HG03108 (cell line): Measurements from ENCODE around the gene INSIG1.

Experiments
- ATAC-seq: cut with Tn5 transposase; IDR thresholded peaks from one replicate; pipeline ENCODE4 v1.9.1; 2021; ENCODE audit warnings: moderate library complexity; ENCODE audit not compliant: unreplicated experiment

The INSIG1 gene

DNA sequence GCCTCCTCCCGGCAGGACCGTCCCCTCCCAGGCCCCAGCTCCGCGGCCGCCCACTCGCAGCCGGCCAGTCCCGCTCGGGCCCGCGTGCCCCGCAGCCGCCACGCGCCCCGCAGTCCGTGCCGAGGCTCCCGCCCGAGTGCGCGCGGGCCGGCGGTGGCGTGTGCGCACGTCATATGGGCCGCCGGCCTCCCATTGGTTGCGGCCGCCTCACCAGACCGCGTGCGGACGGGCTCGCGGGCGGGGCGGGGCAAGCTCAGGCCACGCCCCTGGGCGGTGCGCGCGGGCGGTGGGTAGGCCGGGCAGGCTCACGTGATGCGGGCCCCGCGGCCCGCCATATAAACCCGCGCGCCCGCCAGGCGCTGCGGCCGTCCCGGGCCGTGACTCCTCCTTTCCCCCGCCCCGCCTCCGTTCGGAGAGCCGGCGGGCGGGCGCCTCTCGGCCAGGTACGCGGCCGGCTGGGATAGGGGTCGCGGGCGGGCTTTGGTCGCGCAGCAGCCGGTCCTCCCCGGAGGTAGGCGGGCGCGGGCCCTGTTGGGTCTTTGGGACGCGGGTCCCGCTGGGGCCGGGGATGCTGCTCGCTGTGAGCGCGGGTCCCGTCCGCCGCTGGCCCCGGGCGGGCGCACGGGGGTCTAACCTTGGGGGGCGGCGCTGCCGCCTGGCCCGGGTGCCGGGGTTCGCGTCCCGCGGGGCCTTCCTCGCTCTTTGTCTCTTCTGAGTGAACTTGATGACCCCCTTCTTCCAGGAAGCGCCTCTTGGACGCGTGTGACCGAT lies at the start of gene INSIG1:
TSS of gene INSIG1 (plus strand) at position 362 of the 771 bp plus-strand sequence. CDS start at position 770, 408 bp downstream.
- peak; percentile 53 for ATAC-seq

DNA sequence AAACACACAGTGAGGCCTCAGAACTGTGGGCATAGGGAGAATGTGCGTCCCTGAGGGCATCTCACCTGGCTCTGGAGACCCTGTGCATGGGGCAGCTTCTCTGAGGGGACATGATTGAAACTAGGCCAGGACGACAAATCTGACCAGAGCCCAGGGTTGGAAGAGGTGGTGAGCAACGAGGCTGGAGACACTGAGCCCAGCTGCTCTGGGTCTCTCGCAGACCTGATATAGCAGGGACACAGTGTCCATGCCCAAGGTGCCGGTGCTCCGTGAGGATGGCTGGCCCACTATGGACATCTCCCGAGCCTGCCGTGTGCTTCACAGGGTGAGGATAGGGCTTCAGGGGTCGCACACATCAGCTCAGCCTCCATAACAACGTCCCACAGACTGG lies 49.3 kb upstream of the INSIG1 start:
- ATAC-seq, result no peak

DNA sequence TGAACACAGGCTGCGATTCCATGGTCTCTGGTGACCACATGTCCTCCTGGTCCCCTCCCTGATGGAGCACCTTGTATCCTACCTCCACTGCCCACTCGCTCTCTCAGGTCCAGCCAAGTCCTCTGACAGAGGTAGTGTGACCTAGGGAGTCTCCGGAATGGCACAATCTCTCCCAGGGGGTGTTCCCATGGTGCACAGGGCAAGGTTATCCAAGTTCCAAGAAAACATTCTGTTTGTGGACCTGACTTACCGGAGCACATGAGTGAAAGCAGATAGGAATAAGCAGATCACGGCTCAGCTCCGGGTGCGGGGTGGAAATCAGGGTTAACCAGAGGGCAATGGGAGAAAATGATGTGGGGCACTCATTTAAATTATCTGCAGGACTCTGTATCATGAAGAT lies 45.8 kb upstream of the INSIG1 start:
- ATAC-seq, result no peak

DNA sequence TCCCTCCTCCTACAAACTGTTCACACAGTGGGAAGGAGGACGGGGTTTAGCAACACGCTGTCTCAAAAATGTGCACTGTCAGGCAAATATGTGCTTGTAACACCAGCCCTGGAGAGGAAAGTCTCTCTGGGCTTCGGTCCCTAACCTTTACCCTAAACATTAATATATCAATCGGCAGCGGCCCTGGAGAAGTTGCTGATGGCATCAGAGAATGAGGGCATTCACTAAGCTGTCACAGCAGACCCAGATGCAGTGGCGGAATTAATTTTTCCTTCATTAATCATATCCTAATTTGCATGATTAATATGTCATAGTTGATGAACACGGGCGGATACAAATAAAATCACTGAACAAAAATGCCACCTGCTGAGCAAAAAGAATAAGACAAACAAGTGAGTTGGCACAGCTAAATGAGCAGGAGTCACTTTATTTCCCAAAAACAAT lies 45.2 kb upstream of the INSIG1 start:
- no peak for ATAC-seq

GRCh38 chr7:155252892-155253501 lies 44.7 kb upstream of the INSIG1 start:
- no peak for ATAC-seq

DNA sequence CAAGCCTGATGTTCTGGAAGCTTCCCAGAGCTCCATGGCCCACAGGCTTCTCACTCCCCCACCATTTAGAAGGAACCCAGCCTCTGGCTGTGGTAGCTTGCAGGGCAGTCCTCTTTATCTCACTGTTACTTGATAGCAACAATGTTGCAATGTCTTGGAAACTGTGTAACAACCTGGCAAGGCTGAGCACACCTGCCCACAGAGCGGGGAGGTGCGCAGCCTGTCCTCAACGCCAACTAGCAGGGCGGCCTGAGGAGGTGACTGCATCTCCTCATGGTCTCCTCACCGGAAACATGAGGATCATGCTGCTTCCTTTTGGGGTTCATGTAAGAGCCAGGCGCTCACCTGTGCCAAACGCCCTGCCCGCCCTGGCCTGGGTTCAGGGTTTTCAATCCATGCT lies 43.7 kb upstream of the INSIG1 start:
- ATAC-seq, result no peak

GRCh38 chr7:155255071-155255470 lies 42.6 kb upstream of the INSIG1 start:
- no peak for ATAC-seq

DNA sequence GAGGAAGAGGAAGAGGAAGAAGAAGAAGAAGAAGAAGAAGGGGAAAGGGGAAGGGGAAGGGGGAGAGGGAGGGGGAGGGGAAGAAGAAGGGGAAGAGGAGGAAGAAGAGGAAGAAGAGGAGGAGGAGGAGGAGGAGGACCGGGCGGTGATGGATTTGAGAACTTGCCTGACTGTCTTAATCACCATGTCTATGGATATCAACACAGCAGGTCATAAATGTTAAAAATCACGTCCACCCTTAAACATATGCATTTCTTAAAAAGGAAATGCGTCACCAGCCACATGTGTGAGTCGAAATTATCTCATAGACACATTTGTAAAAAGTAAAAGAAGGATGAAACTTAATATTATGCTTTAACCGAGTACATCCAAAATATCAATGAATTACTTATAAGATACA lies 42.1 kb upstream of the INSIG1 start:
- ATAC-seq, result no peak

GRCh38 chr7:155256081-155256760 lies 41.5 kb upstream of the INSIG1 start:
- no peak for ATAC-seq

DNA sequence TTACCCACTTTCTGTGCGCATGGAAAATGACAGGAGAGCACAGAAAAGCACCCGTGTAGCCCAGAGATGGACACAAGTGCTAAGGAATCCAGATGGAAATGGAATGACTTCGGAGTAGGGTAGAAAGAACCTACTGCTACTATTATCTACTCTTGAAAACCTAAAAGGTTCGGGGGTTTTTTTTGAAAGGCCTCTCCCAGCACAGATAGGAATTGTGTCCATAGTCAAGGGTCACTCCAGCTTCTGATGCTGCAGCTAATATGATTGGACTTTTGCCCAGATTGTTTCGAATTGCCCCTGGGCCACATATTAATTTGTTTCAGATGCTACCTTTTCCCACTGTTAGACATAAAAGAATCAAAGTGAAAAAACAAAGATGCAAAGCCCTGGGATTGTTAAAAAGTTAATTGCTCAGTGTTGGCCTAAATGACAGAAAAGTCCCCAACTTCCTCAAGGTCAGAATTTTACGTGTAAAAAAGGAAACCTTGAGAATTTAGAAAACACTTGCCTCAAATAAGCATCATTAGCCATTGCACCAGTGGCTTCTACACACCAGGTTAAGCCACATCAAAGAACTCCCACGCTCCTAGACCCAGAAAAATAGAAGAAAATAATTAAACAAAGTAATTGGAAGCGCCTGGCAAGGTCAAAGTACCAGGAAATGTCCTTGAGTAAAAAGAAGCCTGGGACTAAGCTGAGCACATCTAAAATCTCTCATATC lies 40.8 kb upstream of the INSIG1 start:
- no peak for ATAC-seq

GRCh38 chr7:155257482-155258225 lies 40.0 kb upstream of the INSIG1 start:
- no peak for ATAC-seq

- no peak for ATAC-seq
These were observed 39.5 kb upstream of the INSIG1 start for GRCh38 chr7:155258226-155258560.

GRCh38 chr7:155259866-155260497 lies 37.7 kb upstream of the INSIG1 start:
- no peak for ATAC-seq

GRCh38 chr7:155260498-155260872 lies 37.2 kb upstream of the INSIG1 start:
- ATAC-seq, result no peak

- no peak for ATAC-seq
These were observed 36.4 kb upstream of the INSIG1 start for GRCh38 chr7:155261031-155261985.

GRCh38 chr7:155262031-155262430 lies 35.6 kb upstream of the INSIG1 start:
- ATAC-seq, result no peak

GRCh38 chr7:155263051-155263450 lies 34.6 kb upstream of the INSIG1 start:
- no peak for ATAC-seq

GRCh38 chr7:155263581-155264143 lies 34.0 kb upstream of the INSIG1 start:
- ATAC-seq, result no peak

- ATAC-seq, result no peak
These were observed 32.5 kb upstream of the INSIG1 start for GRCh38 chr7:155265144-155265543.
